ENCODE results near the gene ALOX5. TPM values are rescaled to one million over a fixed set of nuclear protein-coding genes. Genes with fewer than 3 reads are reported as not detected.

The ALOX5 gene
- total RNA-seq, 4 donors from 2014 or later = 27.8 to 127 (median 39.9) TPM

DNA sequence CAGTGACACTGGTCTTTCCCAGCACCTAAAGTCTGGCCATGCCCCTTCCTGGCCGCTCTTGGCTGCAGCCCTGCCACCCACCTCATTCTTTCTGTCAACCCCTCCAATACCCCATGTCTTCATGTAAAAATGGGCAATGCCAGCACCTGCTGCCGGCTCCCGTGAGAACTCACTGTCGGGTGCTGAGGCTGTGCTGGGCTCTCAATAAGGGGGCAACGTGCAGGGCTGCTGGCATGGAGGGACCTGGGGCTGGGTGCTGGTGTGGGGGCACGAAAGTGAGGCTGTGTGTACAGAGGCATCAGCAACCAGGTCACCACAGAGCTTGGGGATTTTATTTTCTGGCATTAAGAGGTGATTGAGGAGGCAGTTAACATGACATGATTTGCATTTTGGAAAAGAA, 65.3 kb downstream of the ALOX5 start:
- WGBS, 2 donors = 82 to 84% methylated on average over 6 of the region's 6 CpGs

DNA sequence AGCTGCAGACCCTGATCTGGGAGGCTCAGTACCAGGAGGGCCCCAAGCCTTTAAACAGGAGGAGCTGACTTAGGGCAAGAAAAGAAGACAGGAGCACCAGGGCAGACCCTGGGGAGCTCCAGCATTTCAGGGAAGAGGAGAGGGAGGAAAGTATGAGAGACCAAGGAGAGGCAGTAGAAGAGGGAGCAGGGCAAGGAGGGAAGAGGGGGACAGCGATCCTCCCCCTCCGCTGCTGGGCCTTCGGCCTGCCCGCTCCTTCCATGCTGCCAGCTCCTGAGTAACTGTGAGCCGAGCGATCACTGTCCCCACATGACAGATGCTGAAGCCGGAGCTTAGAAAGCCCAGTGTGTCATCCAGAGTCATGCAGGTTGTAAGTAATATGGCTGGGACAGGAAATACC, 65.9 kb downstream of the ALOX5 start:
- no peaks in the 10 kb centered on the region for H3K27me3 ChIP-seq
- H3K9me3 ChIP-seq = no peaks in the 10 kb centered on the region
- DNase-seq (ENCODE audit: low spot score in 2 of 2) = no peak
- WGBS, 2 donors = 62 to 72% methylated on average over 6 to 7 of the region's 7 CpGs
- no peaks in the 10 kb centered on the region for H3K4me1 ChIP-seq
- no peak overlapping the region for H3K27ac ChIP-seq
- H3K4me3 ChIP-seq = no peak overlapping the region
- TF ChIP-seq CTCF (IDR thresholded peaks at IDR 0.05) (no peak), POLR2A (IDR thresholded peaks at IDR 0.05) (no peak), EP300 (IDR thresholded peaks at IDR 0.05) (no peak)
- no peaks in the 10 kb centered on the region for H3K36me3 ChIP-seq

More for the DNA sequence above, 65.3 kb downstream of the ALOX5 start:
- no peak overlapping the region for H3K4me3 ChIP-seq
- H3K4me1 ChIP-seq = no peaks in the 10 kb centered on the region
- H3K9me3 ChIP-seq = no peaks in the 10 kb centered on the region
- H3K27me3 ChIP-seq = no peaks in the 10 kb centered on the region
- TF ChIP-seq POLR2A (IDR thresholded peaks at IDR 0.05) (no peak), CTCF (IDR thresholded peaks at IDR 0.05) (no peak), EP300 (IDR thresholded peaks at IDR 0.05) (no peak)
- no peaks in the 10 kb centered on the region for H3K36me3 ChIP-seq
- no peak overlapping the region for H3K27ac ChIP-seq
- no peak for DNase-seq (ENCODE audit: low spot score in 2 of 2)

GRCh38 chr10:45440511-45441062, 66.6 kb downstream of the ALOX5 start:
- no peak for DNase-seq (ENCODE audit: low spot score in 2 of 2)
- Histone ChIP-seq H3K4me3 (no peak overlapping the region), H3K9me3 (no peaks in the 10 kb centered on the region), H3K4me1 (no peaks in the 10 kb centered on the region), H3K27ac (no peak overlapping the region), H3K36me3 (peaks cover 0 to 4% (median 0%) of the 10 kb centered on the region in 3 donors), H3K27me3 (no peaks in the 10 kb centered on the region)
- 82 to 83% methylated on average over 13 of the region's 13 CpGs for WGBS, 2 donors
- TF ChIP-seq POLR2A (IDR thresholded peaks at IDR 0.05) = no peak
- TF ChIP-seq EP300 (IDR thresholded peaks at IDR 0.05) = no peak
- TF ChIP-seq CTCF (IDR thresholded peaks at IDR 0.05) = no peak

DNA sequence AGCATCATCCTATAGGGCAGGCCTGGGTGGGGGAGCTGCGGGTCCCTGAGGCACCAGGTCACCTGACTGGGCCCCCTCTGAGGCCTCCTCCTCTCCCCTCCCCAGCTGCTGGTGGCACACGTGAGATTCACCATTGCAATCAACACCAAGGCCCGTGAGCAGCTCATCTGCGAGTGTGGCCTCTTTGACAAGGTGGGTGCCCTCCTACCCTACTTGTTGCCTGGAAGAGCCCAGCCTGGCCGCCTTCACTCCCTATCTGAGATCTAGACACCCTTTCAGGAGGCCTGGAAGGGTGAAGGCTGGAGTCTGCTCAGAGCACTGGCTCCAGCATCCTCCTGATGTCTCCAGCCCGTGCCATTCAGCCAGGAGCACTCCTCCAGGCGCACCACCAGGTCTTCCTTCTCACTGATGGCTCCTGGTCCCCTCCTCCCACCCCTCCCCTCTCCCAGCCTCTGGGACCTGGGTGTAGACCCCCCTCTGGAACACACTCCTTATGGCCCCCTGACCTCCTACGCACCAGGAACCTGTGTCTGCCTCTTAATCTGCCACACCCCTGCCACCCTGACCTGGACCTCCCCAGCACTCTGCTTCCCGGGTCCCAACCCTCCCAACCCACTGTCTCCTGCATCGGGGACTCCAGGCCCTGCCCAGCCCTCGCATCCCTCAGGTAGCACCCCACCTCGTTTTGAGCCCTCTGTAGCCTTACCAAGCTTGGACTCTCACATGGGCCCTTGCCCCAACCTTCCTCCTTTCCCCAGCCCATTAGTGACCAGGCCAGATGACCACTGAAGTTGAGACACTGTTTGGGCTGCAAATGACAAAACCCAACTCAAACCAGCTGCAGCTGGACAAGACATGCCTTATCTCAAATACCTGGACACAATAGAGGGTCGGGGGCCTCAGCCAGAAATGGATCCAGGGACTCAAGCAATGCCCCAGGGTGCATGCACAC, 67.5 kb downstream of the ALOX5 start:
- WGBS, 2 donors = 78 to 83% methylated on average over 11 to 13 of the region's 13 CpGs
- TF ChIP-seq POLR2A (IDR thresholded peaks at IDR 0.05) (no peak), EP300 (IDR thresholded peaks at IDR 0.05) (no peak), CTCF (IDR thresholded peaks at IDR 0.05) (no peak)
- DNase-seq (ENCODE audit: low spot score in 2 of 2) = no peak

DNA sequence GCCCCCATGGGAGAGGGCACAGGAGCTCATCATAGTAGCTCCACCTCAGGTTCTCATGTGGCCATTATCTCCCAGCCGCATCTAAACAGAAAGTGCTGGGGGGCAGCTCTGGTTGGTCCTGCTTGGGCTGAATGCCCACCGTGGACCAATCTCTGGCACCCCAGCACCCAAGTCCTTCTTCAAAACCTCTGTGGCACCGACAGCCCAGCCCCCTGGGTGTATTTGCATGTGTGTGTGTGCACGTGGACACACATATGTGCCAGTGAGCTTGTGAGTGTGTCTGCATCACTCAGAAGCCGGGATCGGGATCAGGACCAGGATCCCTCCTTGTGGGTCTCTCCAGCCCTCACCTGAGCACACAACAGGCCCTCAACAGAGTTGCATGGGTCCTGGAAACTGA, 68.2 kb downstream of the ALOX5 start:
- no peak overlapping the region for H3K27ac ChIP-seq
- H3K36me3 ChIP-seq = peaks cover 0 to 5% (median 0%) of the 10 kb centered on the region in 3 donors
- H3K9me3 ChIP-seq = no peaks in the 10 kb centered on the region
- no peaks in the 10 kb centered on the region for H3K4me1 ChIP-seq
- 95% methylated on average over 3 to 6 of the region's 6 CpGs for WGBS, 2 donors
- no peak for DNase-seq (ENCODE audit: low spot score in 2 of 2)
- H3K4me3 ChIP-seq = no peak overlapping the region
- TF ChIP-seq POLR2A (IDR thresholded peaks at IDR 0.05) (no peak), CTCF (IDR thresholded peaks at IDR 0.05) (no peak), EP300 (IDR thresholded peaks at IDR 0.05) (no peak)
- no peaks in the 10 kb centered on the region for H3K27me3 ChIP-seq

More for the DNA sequence above, 67.5 kb downstream of the ALOX5 start:
- Histone ChIP-seq H3K27ac (no peak overlapping the region), H3K9me3 (no peaks in the 10 kb centered on the region), H3K36me3 (peaks cover 0 to 5% (median 0%) of the 10 kb centered on the region in 3 donors), H3K4me3 (no peak overlapping the region), H3K27me3 (no peaks in the 10 kb centered on the region), H3K4me1 (no peaks in the 10 kb centered on the region)
